HG03139 (cell line): ENCODE data around the gene TNPO3.
A peak's percentile ranks its signal among the peaks of the same experiment; 100 is the strongest.
"Not testable (repeated sequence)": the region's sequence is repeated elsewhere in the genome, so short reads cannot be mapped to it uniquely, and the experiment has no call there.

Experiments
- ATAC-seq: cut with Tn5 transposase; IDR thresholded peaks from one replicate; pipeline ENCODE4 v1.9.1; 2021; ENCODE audit not compliant: unreplicated experiment

TNPO3 gene

GRCh38 chr7:129017933-129018538, 36.9 kb downstream of the TNPO3 start:
- ATAC-seq: peak; percentile 70

GRCh38 chr7:129017264-129017663, 37.6 kb downstream of the TNPO3 start:
- no peak for ATAC-seq

GRCh38 chr7:129014501-129015101, 40.3 kb downstream of the TNPO3 start:
- no peak for ATAC-seq

GRCh38 chr7:129013048-129013724, 41.7 kb downstream of the TNPO3 start:
- ATAC-seq: no peak

- ATAC-seq: no peak
These were observed 42.3 kb downstream of the TNPO3 start for GRCh38 chr7:129012641-129013040.

- ATAC-seq: no peak
These were observed 44.8 kb downstream of the TNPO3 start for GRCh38 chr7:129010075-129010474.

GRCh38 chr7:129009437-129009836, 45.5 kb downstream of the TNPO3 start:
- ATAC-seq: peak; percentile 47

- ATAC-seq: no peak
These were observed 46.1 kb downstream of the TNPO3 start for GRCh38 chr7:129008645-129009414.

- ATAC-seq: no peak
These were observed 47.3 kb downstream of the TNPO3 start for GRCh38 chr7:129007572-129007971.

- no peak for ATAC-seq
These were observed 48.1 kb downstream of the TNPO3 start for GRCh38 chr7:129006636-129007414.

- no peak for ATAC-seq
These were observed 49.7 kb downstream of the TNPO3 start for GRCh38 chr7:129005186-129005585.

GRCh38 chr7:128997181-128997580, 57.7 kb downstream of the TNPO3 start:
- ATAC-seq: no peak

GRCh38 chr7:128994560-128994959, 60.4 kb downstream of the TNPO3 start:
- ATAC-seq: not testable (repeated sequence)

GRCh38 chr7:128993419-128993818, 61.5 kb downstream of the TNPO3 start:
- no peak for ATAC-seq

GRCh38 chr7:128989961-128990360, 65.0 kb downstream of the TNPO3 start:
- no peak for ATAC-seq

GRCh38 chr7:128988372-128988771, 66.5 kb downstream of the TNPO3 start:
- ATAC-seq: no peak

GRCh38 chr7:128986609-128987008, 68.3 kb downstream of the TNPO3 start:
- ATAC-seq: no peak

GRCh38 chr7:128985660-128986059, 69.3 kb downstream of the TNPO3 start:
- ATAC-seq: no peak

GRCh38 chr7:128982105-128982504, 72.8 kb downstream of the TNPO3 start:
- ATAC-seq: no peak

- no peak for ATAC-seq
These were observed 80.5 kb downstream of the TNPO3 start for GRCh38 chr7:128974241-128974934.
